ENCODE data around the gene FAM171A1.
"Not testable (repeated sequence)": the region's sequence is repeated elsewhere in the genome, so short reads cannot be mapped to it uniquely, and the experiment has no call there.

FAM171A1 gene

GRCh38 chr10:15334650-15335323 lies 36.3 kb downstream of the FAM171A1 start:
- no peak for TF ChIP-seq CTCF (IDR thresholded peaks at IDR 0.05; ENCODE audit: insufficient read depth, missing control alignments)
- FAIRE-seq (no peak), DNase-seq (ENCODE audit: insufficient read length, low spot score) (no peak)

- DNase-seq (ENCODE audit: insufficient read length, low spot score) (no peak), FAIRE-seq (no peak)
- TF ChIP-seq CTCF (IDR thresholded peaks at IDR 0.05; ENCODE audit: insufficient read depth, missing control alignments), result no peak
Measured at GRCh38 chr10:15333909-15334649, 37.0 kb downstream of the FAM171A1 start.

DNA sequence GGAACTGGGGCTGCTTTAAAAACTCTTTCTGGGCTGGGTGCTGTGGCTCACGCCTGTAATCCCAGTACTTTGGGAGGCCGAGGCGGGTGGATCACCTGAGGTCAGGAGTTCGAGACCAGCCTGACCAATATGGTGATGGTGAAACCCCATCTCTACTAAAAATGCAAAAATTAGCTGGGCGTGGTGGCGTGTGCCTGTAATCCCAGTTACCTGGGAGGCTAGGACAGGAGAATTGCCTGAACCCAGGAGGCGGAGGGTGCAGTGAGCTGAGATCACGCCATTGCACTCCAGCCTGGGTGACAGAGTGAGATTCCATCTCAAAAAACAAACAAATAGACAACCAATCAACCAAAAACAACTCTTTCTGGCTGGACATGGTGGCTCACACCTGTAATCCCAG lies 37.9 kb downstream of the FAM171A1 start:
- not testable (repeated sequence) for DNase-seq (ENCODE audit: insufficient read length, low spot score); FAIRE-seq

DNA sequence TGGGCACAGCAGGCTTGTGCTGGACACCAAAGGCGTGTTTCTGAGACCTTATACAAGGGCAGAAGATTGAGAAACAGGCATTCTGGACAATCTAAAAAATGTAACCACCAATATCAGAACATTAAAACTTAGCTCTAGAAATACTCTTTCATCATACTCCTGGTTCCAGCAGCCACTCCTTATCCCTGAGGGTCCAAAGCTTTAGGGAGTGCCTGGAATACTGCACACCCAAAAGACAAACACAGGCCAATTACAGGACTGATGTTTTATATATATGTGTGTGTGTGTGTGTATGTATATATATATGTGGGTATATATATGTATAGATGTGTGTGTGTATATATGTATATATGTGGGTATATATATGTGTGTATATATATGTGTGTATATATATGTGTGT lies 39.6 kb downstream of the FAM171A1 start:
- FAIRE-seq (no peak), DNase-seq (ENCODE audit: insufficient read length, low spot score) (no peak)
- no peak for TF ChIP-seq CTCF (IDR thresholded peaks at IDR 0.05; ENCODE audit: insufficient read depth, missing control alignments)

DNA sequence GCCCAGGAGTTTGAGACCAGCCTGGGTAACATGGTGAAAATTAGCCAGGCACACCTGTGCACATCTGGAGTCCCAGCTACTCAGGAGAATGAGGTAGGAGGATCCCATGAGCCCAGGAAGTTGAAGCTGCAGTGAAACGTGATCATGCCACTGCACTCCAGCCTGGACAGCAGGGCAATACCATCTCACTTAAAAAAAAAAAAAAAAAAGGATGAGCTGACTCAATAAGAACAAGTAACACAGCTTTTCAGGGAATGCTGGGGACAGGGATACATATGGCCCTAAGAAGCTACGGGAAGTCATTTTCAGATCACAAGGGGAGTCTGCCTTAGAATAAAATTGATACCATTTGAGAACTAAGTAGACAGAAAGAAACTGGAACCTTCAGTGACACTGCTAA lies 41.7 kb downstream of the FAM171A1 start:
- FAIRE-seq (no peak), DNase-seq (ENCODE audit: insufficient read length, low spot score) (no peak)
- no peak for TF ChIP-seq CTCF (IDR thresholded peaks at IDR 0.05; ENCODE audit: insufficient read depth, missing control alignments)

DNA sequence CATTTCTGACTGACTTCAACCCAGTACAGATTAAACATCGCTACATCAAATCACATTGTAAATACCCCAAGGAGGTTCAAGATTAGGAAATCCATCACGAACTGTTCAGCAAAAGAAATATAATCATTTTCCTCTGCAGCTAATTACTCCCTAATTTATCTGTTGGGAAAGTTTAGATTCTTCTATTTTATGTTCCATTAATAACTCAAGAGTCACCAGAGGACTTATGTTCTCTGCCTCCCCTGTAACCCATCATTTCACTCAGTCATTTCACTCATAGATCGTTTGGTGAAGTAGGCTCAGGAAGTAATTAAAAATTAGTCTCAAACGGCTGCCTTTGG lies 45.2 kb downstream of the FAM171A1 start:
- TF ChIP-seq CTCF (IDR thresholded peaks at IDR 0.05; ENCODE audit: insufficient read depth, missing control alignments), result no peak
- no peak for DNase-seq (ENCODE audit: insufficient read length, low spot score)
- no peak for FAIRE-seq

DNA sequence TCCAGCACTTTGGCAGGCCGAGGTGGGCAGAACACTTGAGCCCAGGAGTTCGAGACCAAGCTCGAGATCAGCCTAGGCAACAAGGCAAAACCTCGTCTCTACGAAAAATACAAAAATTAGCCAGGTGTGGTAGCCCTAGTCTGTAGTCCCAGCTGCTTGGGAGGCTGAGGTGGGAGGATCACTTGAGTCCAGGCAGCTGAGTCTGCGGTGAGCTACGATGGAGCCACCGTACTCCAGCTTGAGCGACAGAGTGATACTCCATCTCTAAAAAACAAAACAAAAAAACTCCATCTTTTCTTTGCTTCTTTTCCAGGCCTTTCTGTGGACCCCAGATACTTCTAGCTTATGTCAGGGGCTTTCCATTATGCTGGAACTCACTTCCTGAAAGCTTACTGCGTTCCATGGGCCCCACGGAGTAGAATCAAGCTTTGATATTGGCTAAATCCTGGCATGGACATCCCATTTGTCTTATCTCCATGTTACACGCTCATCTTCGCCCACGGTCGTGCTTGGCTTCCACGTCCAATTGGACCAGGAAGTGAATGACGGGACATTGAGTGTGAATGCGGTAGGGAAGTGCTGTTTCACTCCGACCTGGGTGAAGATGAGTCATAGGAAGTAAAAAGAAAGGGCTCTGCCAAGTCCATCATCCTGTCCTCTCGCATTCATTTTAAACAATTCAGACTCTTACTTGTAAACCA lies 45.7 kb downstream of the FAM171A1 start:
- no peak for DNase-seq (ENCODE audit: insufficient read length, low spot score)
- no peak for TF ChIP-seq CTCF (IDR thresholded peaks at IDR 0.05; ENCODE audit: insufficient read depth, missing control alignments)
- no peak for FAIRE-seq
